ENCODE results near the gene C11orf91.

C11orf91 gene

GRCh38 chr11:33685082-33685481, 15.5 kb downstream of the C11orf91 start:
- H3K27ac ChIP-seq (replicated peaks; ENCODE audit: low read length), result no peak overlapping the region
- H3K9me3 ChIP-seq (replicated peaks in 1 of 2; ENCODE audit: control insufficient read depth in 2 of 2, insufficient read depth in 1 of 2, low read depth in 1 of 2, low read length in 2 of 2), result peaks cover 0 to 3% of the 10 kb centered on the region in 2 donors
- no peak overlapping the region for H2AFZ ChIP-seq (ENCODE audit: low read length)
- no peak overlapping the region for H4K8ac ChIP-seq (ENCODE audit: low read depth, low read length)
- H3K18ac ChIP-seq (ENCODE audit: low read length), result no peak overlapping the region
- H3K27me3 ChIP-seq (ENCODE audit: control insufficient read depth in 3 of 3, insufficient read depth in 3 of 3, low read depth in 1 of 3, low read length in 3 of 3), result no peaks in the 10 kb centered on the region
- no CpG with 5 or more reads among the region's 3 CpGs for WGBS, 2 donors (ENCODE audit: extremely low coverage in 2 of 2, insufficient read length in 2 of 2, insufficient replicate concordance in 1 of 2)
- no peak overlapping the region for H2BK15ac ChIP-seq (ENCODE audit: low read length)
- H3K23ac ChIP-seq (ENCODE audit: low read depth, low read length, poor library complexity), result no peak overlapping the region
- H3K4me2 ChIP-seq (ENCODE audit: insufficient read depth, low read length, poor library complexity, severe bottlenecking), result no peak overlapping the region
- no peak for DNase-seq (ENCODE audit: low spot score)
- H2BK120ac ChIP-seq (ENCODE audit: low read depth, low read length), result no peak overlapping the region
- no peak overlapping the region for H2BK12ac ChIP-seq (ENCODE audit: low read length)
- no peaks in the 10 kb centered on the region for H3K36me3 ChIP-seq (replicated peaks in 1 of 2; ENCODE audit: control insufficient read depth in 2 of 2, insufficient read depth in 2 of 2, low read length in 2 of 2)
- H4K91ac ChIP-seq (ENCODE audit: low read depth, low read length, poor library complexity), result no peak overlapping the region
- no peaks in the 10 kb centered on the region for H3K79me1 ChIP-seq (ENCODE audit: low read depth, low read length)
- H3K4me3 ChIP-seq (ENCODE audit: low read length in 2 of 2), result no peak overlapping the region
- H3K4me1 ChIP-seq (ENCODE audit: control insufficient read depth in 2 of 2, insufficient read depth in 1 of 2, low read depth in 1 of 2, low read length in 2 of 2), result peaks cover 4 to 14% of the 10 kb centered on the region in 2 donors
- H3K9ac ChIP-seq (ENCODE audit: low read depth, low read length, poor library complexity), result no peak overlapping the region
- no peak overlapping the region for H3K14ac ChIP-seq (ENCODE audit: low read length)
- no peak overlapping the region for H2BK5ac ChIP-seq (ENCODE audit: low read length)
- H2AK5ac ChIP-seq (ENCODE audit: low read depth, low read length), result no peak overlapping the region
- H3K4ac ChIP-seq (ENCODE audit: low read length), result no peak overlapping the region

GRCh38 chr11:33684003-33684706, 16.5 kb downstream of the C11orf91 start:
- WGBS, 2 donors (ENCODE audit: extremely low coverage in 2 of 2, insufficient read length in 2 of 2, insufficient replicate concordance in 1 of 2), result no CpG with 5 or more reads among the region's 5 CpGs
- H2BK15ac ChIP-seq (ENCODE audit: low read length), result no peak overlapping the region
- H3K9me3 ChIP-seq (replicated peaks in 1 of 2; ENCODE audit: control insufficient read depth in 2 of 2, insufficient read depth in 1 of 2, low read depth in 1 of 2, low read length in 2 of 2), result peaks cover 0 to 3% of the 10 kb centered on the region in 2 donors
- H3K14ac ChIP-seq (ENCODE audit: low read length), result no peak overlapping the region
- no peaks in the 10 kb centered on the region for H3K79me1 ChIP-seq (ENCODE audit: low read depth, low read length)
- no peak overlapping the region for H4K91ac ChIP-seq (ENCODE audit: low read depth, low read length, poor library complexity)
- H3K36me3 ChIP-seq (replicated peaks in 1 of 2; ENCODE audit: control insufficient read depth in 2 of 2, insufficient read depth in 2 of 2, low read length in 2 of 2), result no peaks in the 10 kb centered on the region
- no peak overlapping the region for H3K18ac ChIP-seq (ENCODE audit: low read length)
- H3K4me1 ChIP-seq (ENCODE audit: control insufficient read depth in 2 of 2, insufficient read depth in 1 of 2, low read depth in 1 of 2, low read length in 2 of 2), result peaks cover 4 to 14% of the 10 kb centered on the region in 2 donors
- no peak overlapping the region for H3K23ac ChIP-seq (ENCODE audit: low read depth, low read length, poor library complexity)
- no peak overlapping the region for H3K4me2 ChIP-seq (ENCODE audit: insufficient read depth, low read length, poor library complexity, severe bottlenecking)
- no peak overlapping the region for H2BK12ac ChIP-seq (ENCODE audit: low read length)
- H2BK120ac ChIP-seq (ENCODE audit: low read depth, low read length), result no peak overlapping the region
- H3K4ac ChIP-seq (ENCODE audit: low read length), result no peak overlapping the region
- H2AK5ac ChIP-seq (ENCODE audit: low read depth, low read length), result no peak overlapping the region
- no peak overlapping the region for H4K8ac ChIP-seq (ENCODE audit: low read depth, low read length)
- DNase-seq (ENCODE audit: low spot score), result no peak
- no peak overlapping the region for H3K27ac ChIP-seq (replicated peaks; ENCODE audit: low read length)
- no peaks in the 10 kb centered on the region for H3K27me3 ChIP-seq (ENCODE audit: control insufficient read depth in 3 of 3, insufficient read depth in 3 of 3, low read depth in 1 of 3, low read length in 3 of 3)
- peak overlapping the region; percentile 72 for H2AFZ ChIP-seq (ENCODE audit: low read length)
- no peak overlapping the region for H3K4me3 ChIP-seq (ENCODE audit: low read length in 2 of 2)
- H3K9ac ChIP-seq (ENCODE audit: low read depth, low read length, poor library complexity), result no peak overlapping the region
- no peak overlapping the region for H2BK5ac ChIP-seq (ENCODE audit: low read length)

- no peak overlapping the region for H2BK15ac ChIP-seq (ENCODE audit: low read length)
Observed at GRCh38 chr11:33682446-33682845, 18.2 kb downstream of the C11orf91 start.

GRCh38 chr11:33682019-33682418, 18.6 kb downstream of the C11orf91 start:
- Histone ChIP-seq H2BK15ac (ENCODE audit: low read length) (no peak overlapping the region), H2AK5ac (ENCODE audit: low read depth, low read length) (peak overlapping the region; percentile 91), H3K27me3 (ENCODE audit: control insufficient read depth in 3 of 3, insufficient read depth in 3 of 3, low read depth in 1 of 3, low read length in 3 of 3) (no peaks in the 10 kb centered on the region), H3K9ac (ENCODE audit: low read depth, low read length, poor library complexity) (no peak overlapping the region), H2BK5ac (ENCODE audit: low read length) (no peak overlapping the region), H3K14ac (ENCODE audit: low read length) (no peak overlapping the region), H3K9me3 (replicated peaks in 1 of 2; ENCODE audit: control insufficient read depth in 2 of 2, insufficient read depth in 1 of 2, low read depth in 1 of 2, low read length in 2 of 2) (no peaks in the 10 kb centered on the region), H2AFZ (ENCODE audit: low read length) (no peak overlapping the region), H4K8ac (ENCODE audit: low read depth, low read length) (no peak overlapping the region), H3K18ac (ENCODE audit: low read length) (no peak overlapping the region), H3K4ac (ENCODE audit: low read length) (no peak overlapping the region), H3K4me3 (ENCODE audit: low read length in 2 of 2) (peak overlapping the region in 1 of 2 donors; percentile 24), H3K36me3 (replicated peaks in 1 of 2; ENCODE audit: control insufficient read depth in 2 of 2, insufficient read depth in 2 of 2, low read length in 2 of 2) (no peaks in the 10 kb centered on the region), H2BK120ac (ENCODE audit: low read depth, low read length) (no peak overlapping the region), H3K27ac (replicated peaks; ENCODE audit: low read length) (no peak overlapping the region), H4K91ac (ENCODE audit: low read depth, low read length, poor library complexity) (no peak overlapping the region), H3K23ac (ENCODE audit: low read depth, low read length, poor library complexity) (no peak overlapping the region), H3K4me1 (ENCODE audit: control insufficient read depth in 2 of 2, insufficient read depth in 1 of 2, low read depth in 1 of 2, low read length in 2 of 2) (peaks cover 4 to 14% of the 10 kb centered on the region in 2 donors), H3K79me1 (ENCODE audit: low read depth, low read length) (no peaks in the 10 kb centered on the region), H3K4me2 (ENCODE audit: insufficient read depth, low read length, poor library complexity, severe bottlenecking) (no peak overlapping the region), H2BK12ac (ENCODE audit: low read length) (no peak overlapping the region)
- DNase-seq (ENCODE audit: low spot score), result no peak
- WGBS, 2 donors (ENCODE audit: extremely low coverage in 2 of 2, insufficient read length in 2 of 2, insufficient replicate concordance in 1 of 2), result no CpG with 5 or more reads among the region's 3 CpGs

More at GRCh38 chr11:33682446-33682845, 18.2 kb downstream of the C11orf91 start:
- Histone ChIP-seq H2AK5ac (ENCODE audit: low read depth, low read length) (peak overlapping the region; percentile 91), H3K79me1 (ENCODE audit: low read depth, low read length) (no peaks in the 10 kb centered on the region), H3K9ac (ENCODE audit: low read depth, low read length, poor library complexity) (no peak overlapping the region), H2BK120ac (ENCODE audit: low read depth, low read length) (no peak overlapping the region), H2BK5ac (ENCODE audit: low read length) (no peak overlapping the region), H2BK12ac (ENCODE audit: low read length) (peak overlapping the region; percentile 0), H3K18ac (ENCODE audit: low read length) (peak overlapping the region; percentile 41), H2AFZ (ENCODE audit: low read length) (no peak overlapping the region), H4K8ac (ENCODE audit: low read depth, low read length) (no peak overlapping the region), H3K27me3 (ENCODE audit: control insufficient read depth in 3 of 3, insufficient read depth in 3 of 3, low read depth in 1 of 3, low read length in 3 of 3) (no peaks in the 10 kb centered on the region), H3K4ac (ENCODE audit: low read length) (no peak overlapping the region), H3K23ac (ENCODE audit: low read depth, low read length, poor library complexity) (no peak overlapping the region), H4K91ac (ENCODE audit: low read depth, low read length, poor library complexity) (no peak overlapping the region), H3K14ac (ENCODE audit: low read length) (no peak overlapping the region), H3K4me3 (ENCODE audit: low read length in 2 of 2) (peak overlapping the region in 1 of 2 donors; percentile 24), H3K9me3 (replicated peaks in 1 of 2; ENCODE audit: control insufficient read depth in 2 of 2, insufficient read depth in 1 of 2, low read depth in 1 of 2, low read length in 2 of 2) (peaks cover 0 to 3% of the 10 kb centered on the region in 2 donors), H3K27ac (replicated peaks; ENCODE audit: low read length) (no peak overlapping the region), H3K4me1 (ENCODE audit: control insufficient read depth in 2 of 2, insufficient read depth in 1 of 2, low read depth in 1 of 2, low read length in 2 of 2) (peaks cover 4 to 14% of the 10 kb centered on the region in 2 donors), H3K4me2 (ENCODE audit: insufficient read depth, low read length, poor library complexity, severe bottlenecking) (no peak overlapping the region), H3K36me3 (replicated peaks in 1 of 2; ENCODE audit: control insufficient read depth in 2 of 2, insufficient read depth in 2 of 2, low read length in 2 of 2) (no peaks in the 10 kb centered on the region)
- WGBS, 2 donors (ENCODE audit: extremely low coverage in 2 of 2, insufficient read length in 2 of 2, insufficient replicate concordance in 1 of 2), result no CpG with 5 or more reads among the region's 4 CpGs
- no peak for DNase-seq (ENCODE audit: low spot score)
